GM18867 (cell line): ENCODE measurements around the gene CHST12.

Source experiments
- ATAC-seq: cut with Tn5 transposase; IDR thresholded peaks from one replicate; pipeline ENCODE4 v1.9.1; 2021; ENCODE audit warnings: mild to moderate bottlenecking, moderate library complexity; ENCODE audit not compliant: unreplicated experiment

CHST12 gene

GRCh38 chr7:2433713-2434550 lies 30.5 kb downstream of the CHST12 start:
- ATAC-seq, result no peak

GRCh38 chr7:2435146-2435545 lies 31.7 kb downstream of the CHST12 start:
- no peak for ATAC-seq

GRCh38 chr7:2436341-2437104 lies 33.1 kb downstream of the CHST12 start:
- ATAC-seq, result no peak

DNA sequence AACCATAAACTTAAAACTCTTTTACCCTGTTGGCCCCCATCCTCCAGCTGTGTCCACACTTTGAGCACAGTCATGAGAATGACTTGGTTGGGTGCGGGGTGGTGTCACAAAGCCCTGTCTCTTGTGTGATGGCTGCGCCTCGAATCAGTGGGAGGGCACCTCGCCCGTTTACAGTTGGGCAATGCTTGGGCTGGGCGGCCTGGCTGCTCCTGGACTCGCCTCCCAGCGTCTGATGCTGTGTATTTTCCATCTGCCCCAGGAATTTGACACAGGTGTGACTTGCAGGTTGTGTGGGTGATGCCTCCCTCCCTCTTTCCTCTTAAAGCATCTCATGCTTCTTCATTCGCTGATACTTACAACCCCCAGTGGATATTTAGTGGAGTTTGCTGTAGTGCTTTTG lies 33.7 kb downstream of the CHST12 start:
- no peak for ATAC-seq

GRCh38 chr7:2437537-2438148 lies 34.2 kb downstream of the CHST12 start:
- ATAC-seq, result no peak

- ATAC-seq, result no peak
Observed at GRCh38 chr7:2438186-2438585, 34.8 kb downstream of the CHST12 start.

DNA sequence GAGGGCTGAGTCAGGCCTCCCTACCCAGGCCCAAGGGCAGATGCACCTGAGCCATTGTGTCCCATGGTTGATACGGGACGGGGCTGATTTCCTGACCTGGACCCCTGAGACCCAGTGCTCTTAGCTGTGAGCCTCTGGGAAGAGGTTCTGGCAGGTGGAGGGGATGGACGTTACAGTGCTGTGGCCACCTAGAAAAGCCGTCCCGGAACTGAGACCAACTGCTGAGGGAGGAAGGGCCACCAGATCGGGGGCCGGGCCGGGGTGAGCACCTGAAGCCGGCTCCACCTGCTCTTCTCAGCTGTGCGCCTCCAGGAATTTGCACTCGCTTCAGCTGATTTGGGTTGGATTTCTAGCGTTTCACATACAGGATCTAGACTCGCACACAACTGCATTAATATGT lies 35.4 kb downstream of the CHST12 start:
- no peak for ATAC-seq

- ATAC-seq, result no peak
Observed at GRCh38 chr7:2440608-2441245, 37.3 kb downstream of the CHST12 start.

GRCh38 chr7:2441430-2442058 lies 38.1 kb downstream of the CHST12 start:
- ATAC-seq, result no peak

DNA sequence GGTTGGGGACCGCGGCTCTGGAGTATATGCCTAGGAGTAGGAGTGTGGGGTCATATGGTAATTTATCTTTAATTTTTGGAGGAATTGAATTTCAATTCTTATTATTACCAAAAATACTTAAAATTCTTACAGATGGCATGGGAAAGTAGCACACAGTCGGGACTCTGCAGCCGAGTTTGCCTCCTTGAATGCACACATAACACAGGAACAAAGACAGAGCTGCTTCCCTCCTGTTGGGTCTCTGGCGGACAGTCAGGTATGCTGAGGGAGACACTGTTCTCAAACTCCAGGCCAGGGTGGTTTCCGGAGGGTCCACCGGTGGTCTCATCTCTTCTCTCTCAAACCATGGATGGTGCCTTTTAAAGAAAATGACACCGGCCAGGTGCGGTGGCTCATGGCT lies 40.1 kb downstream of the CHST12 start:
- ATAC-seq, result no peak

DNA sequence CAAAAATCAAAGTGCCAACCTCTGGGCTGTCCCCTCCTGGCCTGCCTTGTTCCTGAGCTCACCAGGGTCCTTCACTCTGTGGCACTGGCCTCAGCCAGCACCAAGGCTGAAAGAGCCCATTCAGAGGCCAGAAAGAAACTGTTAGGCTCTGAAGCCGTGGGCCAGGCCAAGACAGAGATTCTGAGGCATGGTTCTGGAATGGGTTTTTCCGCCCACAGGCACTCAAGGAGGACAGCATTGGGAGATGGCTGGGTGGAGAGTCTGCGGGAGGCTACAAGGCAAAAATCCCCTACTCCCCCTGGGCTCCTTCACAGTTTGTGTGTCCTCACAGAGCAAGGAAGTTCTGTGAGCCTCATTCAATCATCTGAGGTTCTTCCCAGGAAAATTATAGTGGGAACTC lies 41.1 kb downstream of the CHST12 start:
- no peak for ATAC-seq

GRCh38 chr7:2445047-2445446 lies 41.6 kb downstream of the CHST12 start:
- ATAC-seq, result no peak

- no peak for ATAC-seq
Observed at GRCh38 chr7:2445898-2446555, 42.6 kb downstream of the CHST12 start.

GRCh38 chr7:2446676-2447075 lies 43.3 kb downstream of the CHST12 start:
- no peak for ATAC-seq

- ATAC-seq, result no peak
Observed at GRCh38 chr7:2450198-2451107, 47.0 kb downstream of the CHST12 start.

DNA sequence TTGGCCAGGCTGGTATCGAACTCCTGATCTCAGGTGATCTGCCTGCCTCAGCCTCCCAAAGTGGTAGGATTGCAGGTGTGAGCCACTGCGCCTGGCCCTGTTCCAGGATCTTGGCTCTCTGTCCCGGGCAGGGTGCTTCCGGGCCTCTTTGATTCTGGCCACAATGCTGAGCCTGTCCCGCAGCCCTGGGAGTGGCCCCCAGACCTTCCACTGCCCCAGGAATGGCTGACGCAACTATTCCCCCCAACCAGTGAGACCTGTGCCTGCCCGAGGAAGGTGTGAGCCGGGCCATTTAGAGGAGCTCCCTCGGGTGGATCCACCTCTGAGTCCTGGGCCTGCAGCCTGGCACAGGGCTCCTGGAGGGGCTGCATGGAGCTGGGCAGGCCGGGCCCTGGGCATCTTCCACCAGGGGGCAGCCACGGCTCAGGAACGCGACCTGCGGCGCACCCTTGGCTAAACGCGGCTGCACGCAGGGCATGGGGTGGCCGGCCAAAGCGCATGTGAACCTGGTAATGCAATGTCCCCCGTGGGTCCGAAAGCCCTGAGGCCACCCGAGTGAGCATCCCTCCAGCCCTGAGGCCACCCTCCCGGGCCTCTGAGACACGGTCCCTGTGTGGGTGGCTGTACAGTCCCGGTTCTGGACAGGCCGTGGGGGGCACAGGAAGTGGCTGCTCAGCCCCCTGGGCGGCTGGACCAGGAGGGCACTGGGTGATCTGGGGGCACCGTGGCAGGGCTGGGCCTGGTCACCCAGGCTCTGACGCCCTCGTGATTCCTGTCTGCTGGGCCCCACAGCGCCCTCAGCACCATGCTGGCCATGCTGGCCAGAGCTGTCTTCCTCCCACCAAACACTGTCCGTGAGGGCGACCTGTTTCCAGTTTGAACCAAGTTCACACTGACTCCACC lies 48.0 kb downstream of the CHST12 start:
- ATAC-seq, result peak; percentile 84

DNA sequence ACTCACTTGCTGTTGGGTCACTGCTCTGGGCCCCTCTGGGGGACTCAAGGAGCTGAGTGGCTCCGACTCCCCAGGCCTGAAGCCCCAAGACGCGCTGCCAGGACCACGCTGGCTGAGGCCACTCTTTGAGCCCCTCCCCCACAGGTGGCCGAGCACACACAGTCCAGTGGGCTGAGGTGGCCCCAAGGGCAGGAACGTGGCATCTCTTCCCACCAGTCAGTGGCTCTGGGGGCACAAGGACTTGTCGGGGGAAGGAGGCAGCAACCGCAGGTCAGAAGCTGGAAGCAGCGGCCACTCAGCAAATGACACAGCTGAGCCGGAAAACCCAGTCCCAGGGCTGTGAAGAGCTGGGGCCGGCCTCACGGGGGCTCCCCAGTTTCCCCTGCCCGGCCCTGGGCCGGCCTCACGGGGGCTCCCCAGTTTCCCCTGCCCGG lies 48.7 kb downstream of the CHST12 start:
- peak; percentile 31 for ATAC-seq

- ATAC-seq, result no peak
Observed at GRCh38 chr7:2452643-2453270, 49.3 kb downstream of the CHST12 start.
